Fibroblast of lung (primary cell): ENCODE results near the gene OR51B6.

Source experiments
- EZH2 ChIP-seq: IDR thresholded peaks from 2 replicates; pipeline ENCODE4 v1.5.1; 2012; ENCODE audit warnings: low read length, control low read depth, mild to moderate bottlenecking; ENCODE audit errors: missing control alignments
- TF ChIP-seq, protein P1 (sequence below), 2 donors: IDR thresholded peaks in 1 of 2; conservative IDR thresholded peaks in 1 of 2; 1 replicate in 1 of 2; 2 replicates in 1 of 2; pipeline ENCODE4 v1.5.1; 2011 to 2012; ENCODE audit warnings: low read length in 2 of 2, control low read depth in 1 of 2, inconsistent platforms in 1 of 2, low read depth in 1 of 2, mild to moderate bottlenecking in 1 of 2

DNA sequence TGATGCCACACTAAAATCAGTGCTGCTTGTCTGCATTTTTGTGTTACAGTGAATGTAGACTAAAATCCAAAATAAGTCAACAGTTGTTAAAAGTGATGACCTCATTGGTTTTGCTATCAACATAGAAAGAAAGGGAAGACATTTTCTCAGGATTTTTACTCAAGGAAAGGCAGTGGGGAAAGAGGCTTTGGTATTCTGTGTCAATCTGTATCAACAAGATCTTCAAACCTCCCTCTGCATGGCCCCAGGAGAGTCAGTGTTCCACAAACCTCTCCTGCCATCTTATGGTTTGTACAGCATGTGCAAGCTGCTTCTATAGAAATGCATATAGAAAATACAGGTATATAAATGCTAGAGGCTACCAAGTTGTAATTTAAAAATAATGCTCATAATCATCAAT lies 18.5 kb downstream of the OR51B6 start:
- TF ChIP-seq, protein P1, sequence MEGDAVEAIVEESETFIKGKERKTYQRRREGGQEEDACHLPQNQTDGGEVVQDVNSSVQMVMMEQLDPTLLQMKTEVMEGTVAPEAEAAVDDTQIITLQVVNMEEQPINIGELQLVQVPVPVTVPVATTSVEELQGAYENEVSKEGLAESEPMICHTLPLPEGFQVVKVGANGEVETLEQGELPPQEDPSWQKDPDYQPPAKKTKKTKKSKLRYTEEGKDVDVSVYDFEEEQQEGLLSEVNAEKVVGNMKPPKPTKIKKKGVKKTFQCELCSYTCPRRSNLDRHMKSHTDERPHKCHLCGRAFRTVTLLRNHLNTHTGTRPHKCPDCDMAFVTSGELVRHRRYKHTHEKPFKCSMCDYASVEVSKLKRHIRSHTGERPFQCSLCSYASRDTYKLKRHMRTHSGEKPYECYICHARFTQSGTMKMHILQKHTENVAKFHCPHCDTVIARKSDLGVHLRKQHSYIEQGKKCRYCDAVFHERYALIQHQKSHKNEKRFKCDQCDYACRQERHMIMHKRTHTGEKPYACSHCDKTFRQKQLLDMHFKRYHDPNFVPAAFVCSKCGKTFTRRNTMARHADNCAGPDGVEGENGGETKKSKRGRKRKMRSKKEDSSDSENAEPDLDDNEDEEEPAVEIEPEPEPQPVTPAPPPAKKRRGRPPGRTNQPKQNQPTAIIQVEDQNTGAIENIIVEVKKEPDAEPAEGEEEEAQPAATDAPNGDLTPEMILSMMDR (conservative IDR thresholded peaks at IDR 0.05 in 1 of 2, IDR thresholded peaks at IDR 0.05 in 1 of 2; ENCODE audit: low read depth in 1 of 2, low read length in 2 of 2): peak; percentile 56 to 61
- no peak for TF ChIP-seq EZH2
